Measurements from ENCODE around the gene MKS1.

Gene MKS1

GRCh38 chr17:58196610-58197009, 22.4 kb downstream of the MKS1 start:
- DNase-seq = no peak

DNA sequence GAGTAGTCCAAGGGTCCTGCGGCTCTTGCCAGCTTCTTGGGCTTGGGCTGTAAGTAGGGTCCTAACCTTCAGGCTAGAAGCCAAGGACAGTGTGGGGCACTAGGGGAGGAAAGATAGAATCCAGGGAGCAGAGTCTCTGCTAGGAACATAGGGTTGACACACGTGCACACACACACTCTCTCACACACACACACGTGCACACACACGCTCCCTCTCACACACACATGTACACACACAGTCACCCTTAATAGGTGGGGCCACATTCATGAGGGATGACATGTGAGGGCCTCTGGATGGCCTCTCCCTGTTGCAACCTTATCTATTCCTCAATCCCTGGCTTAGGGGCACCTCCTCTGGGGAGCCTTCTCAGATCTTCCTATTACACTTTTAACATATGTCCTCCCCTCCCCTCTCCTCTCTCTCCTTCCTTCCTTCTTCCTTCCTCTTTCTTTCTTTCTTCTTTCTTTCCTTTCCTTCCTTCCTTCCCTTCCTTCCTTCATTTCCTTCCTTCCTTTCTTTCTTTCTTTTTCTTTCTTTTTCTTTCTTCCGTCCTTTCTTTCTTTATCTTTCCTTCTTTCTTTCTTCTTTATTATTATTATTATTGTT, 23.4 kb downstream of the MKS1 start:
- no peak for DNase-seq

- DNase-seq = no peak
Measured at GRCh38 chr17:58193641-58194255, 25.3 kb downstream of the MKS1 start.

DNA sequence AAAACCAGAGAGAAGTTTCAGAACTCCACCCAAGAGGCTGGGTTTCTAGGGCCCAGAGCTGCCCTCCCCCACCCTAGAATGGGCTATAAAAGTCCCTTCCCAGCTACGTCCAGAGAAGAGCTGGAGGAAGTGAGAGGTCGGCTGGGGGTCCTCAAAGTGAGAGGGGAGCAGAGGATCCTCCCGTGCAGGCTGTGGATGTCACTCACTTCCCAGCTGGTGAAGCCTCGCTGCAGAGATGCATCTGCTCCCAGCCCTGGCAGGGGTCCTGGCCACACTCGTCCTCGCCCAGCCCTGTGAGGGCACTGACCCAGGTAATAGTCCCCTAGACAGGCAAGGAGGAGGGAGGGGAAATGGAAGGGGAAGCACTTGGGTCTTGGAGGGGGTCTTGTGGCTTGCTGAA, 26.4 kb downstream of the MKS1 start, which contains the start of gene EPX:
Gene EPX, plus strand, starts transcription at position 115 of the 400 bp plus-strand sequence. Its CDS starts 121 bp downstream, at position 236.
- DNase-seq = no peak

GRCh38 chr17:58191241-58191896, 27.7 kb downstream of the MKS1 start:
- no peak for DNase-seq

DNA sequence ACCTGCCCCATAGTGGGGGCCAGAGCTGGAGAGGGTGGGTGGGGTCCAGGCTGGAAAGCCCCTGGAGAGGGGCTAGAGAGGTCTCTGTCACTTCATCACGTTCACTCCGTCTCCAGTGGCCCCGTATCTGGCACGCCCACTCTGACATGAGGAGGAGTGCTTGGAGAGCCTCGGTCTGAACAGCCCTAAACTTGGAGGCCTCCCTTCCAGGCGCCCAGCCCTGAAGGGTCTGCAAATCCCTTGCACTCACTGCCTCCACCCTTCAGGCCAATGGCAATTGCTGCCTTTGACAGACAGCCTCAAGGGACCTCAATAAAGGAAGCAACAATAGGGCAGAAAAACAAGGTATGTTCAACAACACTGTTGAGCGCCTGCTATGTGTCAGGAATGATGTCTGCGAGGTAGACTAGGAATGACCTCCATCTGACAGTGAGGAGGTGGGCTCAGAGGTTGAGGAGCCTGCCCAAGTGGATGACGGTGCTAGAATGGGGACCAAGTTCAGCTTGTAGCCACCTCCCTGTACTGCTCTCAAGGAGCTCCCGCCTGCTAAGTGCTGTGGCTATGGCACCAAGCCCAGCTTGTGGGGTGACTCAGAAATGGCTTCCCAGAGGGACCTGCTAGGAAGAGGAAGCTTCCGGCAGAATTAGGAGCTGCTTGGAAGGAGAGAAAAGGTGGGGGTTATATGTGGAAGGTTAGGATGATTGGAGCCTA, 29.5 kb downstream of the MKS1 start:
- DNase-seq = peak; percentile 52

GRCh38 chr17:58187675-58188074, 31.4 kb downstream of the MKS1 start:
- no peak for DNase-seq

DNA sequence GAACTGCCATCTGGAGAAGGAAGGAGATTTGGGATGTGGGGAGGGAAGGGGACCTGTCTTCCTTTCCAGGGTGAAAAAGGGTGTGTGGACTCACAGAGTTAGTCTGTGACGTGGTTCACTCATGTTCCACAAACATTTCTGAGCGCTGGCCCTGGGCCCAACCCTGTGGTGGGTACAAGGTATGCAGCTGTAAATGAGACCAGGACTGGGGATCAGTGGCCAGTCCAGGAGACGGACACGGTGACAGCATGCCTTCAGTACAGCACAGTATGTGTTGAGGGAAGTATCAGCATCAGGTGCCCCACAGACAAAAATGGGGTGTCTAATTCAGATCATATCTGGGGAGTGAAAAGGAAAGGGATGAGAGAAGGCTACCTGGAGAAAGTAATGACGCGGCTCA, 32.0 kb downstream of the MKS1 start:
- DNase-seq = no peak

DNA sequence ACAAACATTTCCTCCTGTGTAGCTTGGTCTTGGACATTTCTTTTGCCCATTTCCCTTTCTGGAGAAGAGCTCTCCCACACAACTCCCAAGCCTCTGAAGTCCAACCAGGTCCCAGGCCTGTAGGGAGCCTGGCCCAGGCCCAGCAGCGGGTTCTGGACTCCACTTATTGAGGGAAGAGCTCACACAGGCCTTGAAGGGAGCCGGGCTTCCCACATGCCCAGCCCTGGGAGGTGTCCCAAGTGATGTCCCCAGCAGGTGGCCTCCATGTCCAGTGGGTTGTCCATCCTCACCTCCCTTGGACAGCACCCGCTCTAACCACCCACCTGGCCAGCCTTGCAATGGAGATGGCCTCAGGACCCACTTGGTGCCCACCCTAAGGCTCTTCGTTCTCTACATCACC, 32.5 kb downstream of the MKS1 start:
- DNase-seq = no peak

GRCh38 chr17:58184986-58185761, 33.9 kb downstream of the MKS1 start:
- no peak for DNase-seq

DNA sequence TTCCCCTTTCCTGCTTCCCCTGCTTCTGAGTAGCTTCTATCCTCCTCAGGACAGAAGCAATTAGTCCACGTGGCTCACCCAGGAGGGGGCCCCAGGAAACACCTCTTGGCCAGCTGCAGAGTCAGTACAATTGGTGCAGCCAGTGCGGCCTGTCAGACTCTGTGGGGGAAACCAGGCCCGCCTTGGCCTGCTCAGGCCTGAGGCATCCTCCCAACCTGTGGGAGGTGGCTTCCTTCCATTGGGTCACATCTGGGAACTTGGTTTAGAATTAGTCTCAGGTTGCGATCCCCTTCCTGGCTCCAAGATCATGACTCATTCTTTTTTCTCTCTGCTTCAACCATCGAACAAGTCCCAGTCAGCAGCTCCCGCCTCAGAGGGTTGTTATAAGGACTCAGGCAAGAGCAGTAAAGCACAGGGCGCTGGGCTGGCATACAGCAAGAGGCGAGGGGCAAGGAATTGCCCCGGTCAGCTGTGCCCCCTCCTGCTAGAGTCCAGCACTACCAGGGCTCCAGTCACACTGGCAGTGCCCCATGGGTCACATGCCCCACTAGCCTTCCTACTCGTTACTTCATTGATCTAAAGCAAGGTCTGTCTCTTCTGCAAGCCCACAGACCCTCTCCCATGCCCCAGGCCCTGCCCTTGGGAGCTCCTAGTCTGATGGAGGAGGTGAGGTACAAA, 34.6 kb downstream of the MKS1 start:
- DNase-seq = peak; percentile 46

- DNase-seq = no peak
Measured at GRCh38 chr17:58183514-58183913, 35.5 kb downstream of the MKS1 start.

- DNase-seq = no peak
Measured at GRCh38 chr17:58181796-58182195, 37.3 kb downstream of the MKS1 start.

- no peak for DNase-seq
Measured at GRCh38 chr17:58176200-58176599, 42.9 kb downstream of the MKS1 start.

GRCh38 chr17:58174871-58175270, 44.2 kb downstream of the MKS1 start:
- no peak for DNase-seq

GRCh38 chr17:58172369-58173071, 46.5 kb downstream of the MKS1 start:
- DNase-seq = no peak

DNA sequence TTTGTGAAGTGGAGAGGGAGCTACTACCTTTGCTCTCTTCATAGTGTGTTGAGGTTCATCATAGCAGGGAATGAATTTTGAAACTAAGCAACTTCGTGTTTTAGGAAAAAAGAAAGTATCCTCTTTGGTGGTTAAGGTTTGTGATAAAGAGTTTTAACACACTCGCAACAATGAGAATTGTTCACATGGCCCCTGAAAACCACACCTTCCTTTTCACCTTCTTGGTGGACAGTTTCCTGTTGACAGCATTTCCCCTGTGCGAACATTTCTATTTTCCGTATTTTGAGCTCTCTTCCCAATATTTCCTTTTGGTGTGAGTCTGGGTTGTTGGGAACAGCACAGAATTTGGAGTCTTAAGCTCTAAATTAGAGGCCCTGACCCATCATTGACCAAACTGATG, 48.4 kb downstream of the MKS1 start:
- DNase-seq = no peak

DNA sequence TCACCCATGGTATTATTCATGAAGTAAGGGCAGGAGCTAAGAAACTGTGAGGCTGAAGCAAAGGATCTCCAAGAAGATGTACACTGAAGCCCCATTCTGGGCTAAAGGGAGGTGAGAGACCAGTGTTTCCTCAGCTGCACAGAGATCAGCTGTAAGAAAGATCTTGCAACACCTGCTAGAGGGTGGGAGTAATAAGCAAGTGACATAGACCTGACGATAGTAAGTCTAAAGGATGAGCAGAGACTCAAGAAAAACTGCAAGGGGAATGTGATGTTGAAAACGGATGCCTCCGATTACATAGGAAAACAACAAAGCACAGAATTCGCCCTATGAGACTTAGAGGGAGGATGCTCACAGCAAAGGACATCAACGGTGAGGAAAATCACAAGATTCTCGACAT, 52.4 kb downstream of the MKS1 start, which contains the start of gene OR4D2:
Gene OR4D2, plus strand, starts transcription at position 301 of the 400 bp plus-strand sequence. CDS start 2,674 bp downstream, outside the sequence.
- DNase-seq = no peak

GRCh38 chr17:58165981-58166380, 53.1 kb downstream of the MKS1 start:
- DNase-seq = no peak

GRCh38 chr17:58161566-58161965, 57.5 kb downstream of the MKS1 start:
- no peak for DNase-seq

DNA sequence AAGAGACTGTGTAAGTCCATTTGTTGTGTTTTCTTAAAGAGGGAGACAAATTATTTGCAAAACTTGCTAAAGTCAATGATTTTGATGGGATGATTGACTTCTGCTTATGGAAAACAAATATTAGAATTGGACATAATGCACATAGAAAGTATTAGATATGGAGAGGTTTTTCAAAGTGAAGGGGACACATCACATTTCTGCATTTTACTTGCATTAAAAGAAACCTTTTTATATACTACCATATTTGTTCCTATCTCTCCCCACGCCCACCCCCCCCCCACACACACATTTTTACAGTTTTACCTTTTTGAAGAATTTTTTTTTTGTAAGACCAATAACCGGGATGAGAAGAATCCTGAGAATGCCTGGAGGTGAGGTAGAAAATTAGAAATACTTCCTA, 60.9 kb downstream of the MKS1 start:
- no peak for DNase-seq
